Choroid plexus epithelial cell (primary cell): ENCODE data around the gene FAF2.

Experiments
- DNase-seq: peaks from one replicate; pipeline ENCODE4 v3.0.0-alpha.2; 2010; ENCODE audit warnings: low read depth
- H3K4me3 ChIP-seq: 2 replicates; pipeline ENCODE4 v1.5.1; 2011; ENCODE audit warnings: low read depth, mild to moderate bottlenecking, control low read depth, low read length, moderate library complexity
- TF ChIP-seq, protein P1 (sequence below): conservative IDR thresholded peaks from 2 replicates; pipeline ENCODE4 v1.5.1; 2011; ENCODE audit warnings: low read depth, mild to moderate bottlenecking, control low read depth, inconsistent platforms, low read length, moderate library complexity

The FAF2 gene

DNA sequence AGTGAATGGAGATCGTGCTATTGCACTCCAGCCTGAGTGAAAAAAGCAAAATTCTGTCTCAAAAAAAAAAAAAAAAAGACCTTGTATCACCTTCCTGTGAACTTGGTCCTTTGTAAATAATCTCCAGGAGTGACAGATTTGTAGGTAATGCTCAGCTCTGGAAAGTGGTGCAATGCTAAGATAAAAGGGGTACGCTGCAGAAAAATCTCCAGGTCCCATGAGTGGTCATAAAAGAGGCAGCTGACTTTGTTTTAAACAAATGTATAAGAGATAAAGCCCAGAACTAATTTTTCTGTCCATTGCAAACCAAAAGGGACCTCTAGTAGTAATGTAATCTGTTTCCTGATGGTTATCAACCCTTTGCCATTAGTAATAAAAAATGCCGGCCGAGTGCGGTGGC is 55.3 kb downstream of the FAF2 start:
- no peak for DNase-seq
- no peak overlapping the region for H3K4me3 ChIP-seq
- TF ChIP-seq, protein P1, sequence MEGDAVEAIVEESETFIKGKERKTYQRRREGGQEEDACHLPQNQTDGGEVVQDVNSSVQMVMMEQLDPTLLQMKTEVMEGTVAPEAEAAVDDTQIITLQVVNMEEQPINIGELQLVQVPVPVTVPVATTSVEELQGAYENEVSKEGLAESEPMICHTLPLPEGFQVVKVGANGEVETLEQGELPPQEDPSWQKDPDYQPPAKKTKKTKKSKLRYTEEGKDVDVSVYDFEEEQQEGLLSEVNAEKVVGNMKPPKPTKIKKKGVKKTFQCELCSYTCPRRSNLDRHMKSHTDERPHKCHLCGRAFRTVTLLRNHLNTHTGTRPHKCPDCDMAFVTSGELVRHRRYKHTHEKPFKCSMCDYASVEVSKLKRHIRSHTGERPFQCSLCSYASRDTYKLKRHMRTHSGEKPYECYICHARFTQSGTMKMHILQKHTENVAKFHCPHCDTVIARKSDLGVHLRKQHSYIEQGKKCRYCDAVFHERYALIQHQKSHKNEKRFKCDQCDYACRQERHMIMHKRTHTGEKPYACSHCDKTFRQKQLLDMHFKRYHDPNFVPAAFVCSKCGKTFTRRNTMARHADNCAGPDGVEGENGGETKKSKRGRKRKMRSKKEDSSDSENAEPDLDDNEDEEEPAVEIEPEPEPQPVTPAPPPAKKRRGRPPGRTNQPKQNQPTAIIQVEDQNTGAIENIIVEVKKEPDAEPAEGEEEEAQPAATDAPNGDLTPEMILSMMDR: no peak

DNA sequence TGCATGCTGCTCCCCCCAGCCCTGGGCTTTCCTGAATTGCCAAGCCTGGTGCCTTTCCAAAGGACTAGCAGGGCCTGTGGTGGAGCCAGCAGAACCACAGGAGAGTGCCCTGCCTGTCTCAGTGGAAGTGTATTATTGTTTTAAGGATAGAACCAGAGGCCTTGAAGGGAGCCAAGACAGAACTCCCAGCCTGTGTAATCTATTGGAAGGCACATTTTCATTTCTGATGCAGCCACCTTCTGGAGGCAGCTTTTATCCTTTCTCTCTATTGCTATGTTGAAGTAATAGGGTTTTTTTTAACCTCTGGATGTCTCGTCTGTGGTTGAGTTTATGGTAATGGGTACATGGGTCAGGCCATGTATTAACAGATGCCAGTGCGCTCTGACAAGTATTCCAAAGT is 59.7 kb downstream of the FAF2 start:
- DNase-seq: no peak
- TF ChIP-seq, protein P1: no peak
- no peak overlapping the region for H3K4me3 ChIP-seq

DNA sequence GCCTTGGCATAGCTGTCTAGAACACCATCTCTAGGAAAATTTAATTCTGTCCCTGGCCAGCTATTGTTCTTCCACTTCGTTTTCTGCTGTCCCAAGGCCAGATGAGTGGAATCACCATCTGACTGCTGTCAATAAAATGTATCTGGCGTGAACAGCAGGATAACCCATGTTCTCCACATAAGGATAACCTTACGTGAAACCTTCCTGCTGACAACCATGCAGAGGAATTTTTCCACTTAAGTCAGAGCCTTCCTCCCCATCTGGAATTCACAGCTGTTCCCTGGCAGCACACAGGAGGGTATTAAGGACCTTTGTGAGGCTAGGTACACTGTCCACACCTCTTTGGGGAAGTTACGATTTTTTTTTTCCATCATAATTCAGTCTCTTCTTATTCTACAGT is 60.4 kb downstream of the FAF2 start:
- TF ChIP-seq, protein P1: no peak
- no peak overlapping the region for H3K4me3 ChIP-seq
- no peak for DNase-seq

DNA sequence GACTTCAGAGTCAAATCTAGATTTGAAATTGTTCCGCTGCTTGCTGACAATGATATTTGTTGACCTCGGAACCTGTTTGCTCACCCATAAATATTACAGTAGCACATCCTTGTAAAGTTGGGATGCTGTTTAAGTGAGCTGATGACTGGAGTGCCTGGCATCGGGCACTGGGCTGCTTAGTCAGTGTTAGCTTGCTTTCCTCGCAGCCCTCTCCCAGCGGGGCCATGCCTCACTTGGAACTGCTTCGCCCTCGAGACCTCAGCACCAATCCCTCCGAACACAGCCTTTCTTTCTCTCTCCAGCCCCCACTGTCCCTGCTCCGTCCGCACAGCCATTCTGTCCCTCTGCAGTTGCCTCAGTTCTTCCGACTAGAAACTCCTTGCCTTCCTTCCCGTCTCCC is 65.6 kb downstream of the FAF2 start:
- TF ChIP-seq, protein P1: no peak

DNA sequence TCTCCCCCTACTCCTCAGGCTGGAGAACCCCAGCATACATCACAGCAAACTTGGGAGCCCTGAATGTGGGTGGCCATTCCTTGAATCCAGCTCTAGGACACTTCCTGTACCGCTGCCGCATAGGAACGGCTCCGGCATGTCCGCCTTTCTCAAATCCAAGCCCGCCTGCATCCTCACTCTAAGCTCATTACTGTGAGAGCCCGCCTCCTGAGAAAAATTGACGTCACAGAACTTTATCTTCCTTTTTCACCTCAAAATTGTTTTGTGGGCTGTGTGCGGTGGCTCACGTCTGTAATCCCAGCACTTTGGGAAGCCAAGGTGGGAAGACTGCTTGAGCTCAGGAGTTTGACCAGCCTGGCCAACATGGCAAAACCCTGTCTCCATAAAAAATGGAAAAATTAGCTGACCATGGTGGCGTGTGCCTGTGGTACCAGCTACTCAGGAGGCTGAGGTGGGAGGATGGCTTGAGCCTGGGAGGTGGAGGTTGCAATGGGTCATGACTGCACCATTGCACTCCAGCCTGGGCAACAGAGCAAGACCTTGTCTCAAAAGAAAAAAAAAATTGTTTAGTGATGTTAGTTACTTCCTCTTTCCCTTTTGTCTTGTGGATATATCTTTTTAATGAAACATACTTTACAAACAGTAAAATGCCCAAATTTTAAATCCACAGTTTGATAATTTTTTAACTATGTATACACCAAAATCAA is 66.2 kb downstream of the FAF2 start:
- TF ChIP-seq, protein P1: no peak
- DNase-seq: no peak

More for the DNA sequence above, 65.6 kb downstream of the FAF2 start:
- no peak for DNase-seq
- H3K4me3 ChIP-seq: no peak overlapping the region

DNA sequence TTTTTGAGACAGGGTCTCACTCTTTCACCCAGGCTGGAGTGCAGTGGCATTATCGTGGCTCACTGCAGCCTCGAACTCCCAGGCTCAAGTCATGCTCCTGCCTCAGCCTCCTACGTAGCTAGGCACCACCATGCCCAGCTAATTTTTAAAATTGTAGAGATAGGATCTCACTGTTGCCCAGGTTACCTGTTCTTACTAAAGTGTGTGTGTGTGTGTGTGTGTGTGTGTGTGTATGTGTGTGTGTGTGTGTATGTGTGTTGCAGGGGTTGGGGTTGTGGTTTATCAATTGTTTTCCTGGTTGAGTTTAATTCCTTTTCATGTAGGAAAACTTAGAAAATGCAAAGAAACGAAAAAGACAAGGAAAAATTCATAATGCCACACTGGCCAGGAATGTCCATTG is 67.2 kb downstream of the FAF2 start:
- TF ChIP-seq, protein P1: no peak
- no peak for DNase-seq
- no peak overlapping the region for H3K4me3 ChIP-seq

More for the DNA sequence above, 66.2 kb downstream of the FAF2 start:
- H3K4me3 ChIP-seq: no peak overlapping the region

DNA sequence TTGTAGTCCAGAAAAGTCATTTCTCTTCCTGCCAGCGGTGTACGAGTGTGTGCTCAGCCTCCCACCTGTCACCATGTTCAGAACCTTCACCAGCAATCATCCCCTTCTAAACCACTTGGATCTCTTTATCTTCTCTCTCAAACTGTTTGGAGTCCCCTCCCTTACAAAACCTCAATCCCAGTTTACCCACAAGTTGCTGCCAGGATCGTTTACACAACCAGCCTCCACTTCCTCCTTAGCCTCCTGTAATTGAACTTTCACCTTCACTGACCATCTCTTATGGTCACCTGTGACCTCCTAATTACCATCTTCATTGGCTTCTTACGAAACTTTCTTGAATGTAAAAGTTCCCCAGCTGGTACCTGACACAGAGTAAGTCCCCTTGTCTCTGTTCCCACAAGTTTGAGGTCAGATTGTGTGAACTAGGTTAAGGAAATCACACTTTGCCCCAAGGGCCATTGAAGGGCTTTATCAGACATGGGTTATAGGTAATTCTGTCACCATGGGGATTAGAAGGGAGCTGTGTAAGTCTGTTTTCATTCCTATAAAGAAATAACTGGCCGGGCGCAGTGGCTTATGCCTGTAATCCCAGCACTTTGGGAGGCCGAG is 69.0 kb downstream of the FAF2 start:
- no peak for DNase-seq

More for the DNA sequence above, 69.0 kb downstream of the FAF2 start:
- TF ChIP-seq, protein P1: no peak
- no peak overlapping the region for H3K4me3 ChIP-seq
